GM06990 (cell line): ENCODE results near the gene PYROXD2.
"Not testable (repeated sequence)": the region's sequence is repeated elsewhere in the genome, so short reads cannot be mapped to it uniquely, and the experiment has no call there.

Experiments
- DNase-seq: peaks from one replicate; pipeline ENCODE4 v3.0.0-alpha.2; 2011; ENCODE audit not compliant: insufficient read length; ENCODE audit errors: extremely low read depth
- H3K27me3 ChIP-seq: replicated peaks from 2 replicates; pipeline ENCODE4 v1.6.0; 2011; ENCODE audit warnings: low read length; ENCODE audit not compliant: control insufficient read depth, insufficient read depth
- H3K36me3 ChIP-seq: 2 replicates; pipeline ENCODE4 v1.5.1; 2011; ENCODE audit warnings: low read length; ENCODE audit not compliant: control insufficient read depth, insufficient read depth
- H3K4me3 ChIP-seq: replicated peaks from 2 replicates; pipeline ENCODE4 v1.5.1; 2011; ENCODE audit warnings: low read depth, mild to moderate bottlenecking, control low read depth, low read length
- CTCF ChIP-seq: IDR thresholded peaks from 2 replicates; pipeline ENCODE4 v1.5.1; 2011; ENCODE audit warnings: low read length, control low read depth, mild to moderate bottlenecking, inconsistent platforms; ENCODE audit not compliant: insufficient read depth, poor library complexity, severe bottlenecking

Gene PYROXD2

GRCh38 chr10:98353170-98353569 lies 61.8 kb downstream of the PYROXD2 start:
- H3K36me3 ChIP-seq: no peaks in the 10 kb centered on the region
- TF ChIP-seq CTCF: no peak
- H3K4me3 ChIP-seq: no peak overlapping the region
- H3K27me3 ChIP-seq: no peaks in the 10 kb centered on the region; the same call in 1 of the 2 replicates
- no peak for DNase-seq

- Histone ChIP-seq H3K27me3 (no peaks in the 10 kb centered on the region; the same call in 1 of the 2 replicates), H3K36me3 (no peaks in the 10 kb centered on the region), H3K4me3 (no peak overlapping the region)
- TF ChIP-seq CTCF: no peak
- DNase-seq: no peak
These were observed 63.1 kb downstream of the PYROXD2 start for GRCh38 chr10:98351831-98352402.

GRCh38 chr10:98349508-98349922 lies 65.5 kb downstream of the PYROXD2 start:
- Histone ChIP-seq H3K36me3 (no peaks in the 10 kb centered on the region), H3K27me3 (no peaks in the 10 kb centered on the region; the same call in 1 of the 2 replicates), H3K4me3 (no peak overlapping the region)
- no peak for TF ChIP-seq CTCF
- DNase-seq: peak; percentile 18

- Histone ChIP-seq H3K4me3 (no peak overlapping the region), H3K27me3 (no peaks in the 10 kb centered on the region; the same call in 1 of the 2 replicates), H3K36me3 (no peaks in the 10 kb centered on the region)
- TF ChIP-seq CTCF: no peak
- no peak for DNase-seq
These were observed 68.1 kb downstream of the PYROXD2 start for GRCh38 chr10:98346847-98347246.

GRCh38 chr10:98344589-98345038 lies 70.4 kb downstream of the PYROXD2 start:
- no peaks in the 10 kb centered on the region for H3K27me3 ChIP-seq
- H3K36me3 ChIP-seq: no peaks in the 10 kb centered on the region
- no peak overlapping the region for H3K4me3 ChIP-seq
- no peak for TF ChIP-seq CTCF
- DNase-seq: no peak

GRCh38 chr10:98341701-98342100 lies 73.3 kb downstream of the PYROXD2 start:
- not testable (repeated sequence) for DNase-seq, H3K36me3 ChIP-seq, H3K27me3 ChIP-seq, H3K4me3 ChIP-seq
